Suprapubic skin (tissue), 4 donors: ENCODE results near the gene SEC14L2.

ENCODE experiments used
- CTCF ChIP-seq, 2 donors: fragments of 200-600 bp in 1 of 2; fragments of 450-650 bp in 1 of 2; sonication (generic) in 1 of 2; IDR thresholded peaks; one replicate each; pipeline ENCODE4 v1.5.1; 2016 to 2019; ENCODE audit warnings: antibody characterized with exemption in 2 of 2, mild to moderate bottlenecking in 1 of 2, moderate library complexity in 1 of 2
- POLR2A ChIP-seq, 2 donors: fragments of 450-650 bp; IDR thresholded peaks; one replicate each; pipeline ENCODE4 v1.6.1; 2017; ENCODE audit warnings: antibody characterized with exemption in 2 of 2, mild to moderate bottlenecking in 2 of 2, moderate library complexity in 2 of 2
- POLR2AphosphoS5 ChIP-seq, 3 donors: sonication (generic); formaldehyde crosslinking; IDR thresholded peaks; one replicate each; pipeline ENCODE4 v1.6.1; 2017; ENCODE audit warnings: antibody characterized with exemption in 3 of 3

- TF ChIP-seq CTCF (IDR thresholded peaks at IDR 0.05) (no peak), POLR2A (IDR thresholded peaks at IDR 0.05) (no peak), POLR2AphosphoS5 (IDR thresholded peaks at IDR 0.05) (no peak)
These were observed 31.1 kb downstream of the SEC14L2 start for GRCh38 chr22:30427871-30428270.
